Suppressor macrophage (primary cell): ENCODE measurements around the gene FRAT1.
"Not testable (repeated sequence)": the region's sequence is repeated elsewhere in the genome, so short reads cannot be mapped to it uniquely, and the experiment has no call there.

ENCODE experiments used
- DNase-seq, 4 experiments: peaks; one replicate each; pipeline ENCODE4 v3.0.0-alpha.2; 2020 to 2022

Gene FRAT1

DNA sequence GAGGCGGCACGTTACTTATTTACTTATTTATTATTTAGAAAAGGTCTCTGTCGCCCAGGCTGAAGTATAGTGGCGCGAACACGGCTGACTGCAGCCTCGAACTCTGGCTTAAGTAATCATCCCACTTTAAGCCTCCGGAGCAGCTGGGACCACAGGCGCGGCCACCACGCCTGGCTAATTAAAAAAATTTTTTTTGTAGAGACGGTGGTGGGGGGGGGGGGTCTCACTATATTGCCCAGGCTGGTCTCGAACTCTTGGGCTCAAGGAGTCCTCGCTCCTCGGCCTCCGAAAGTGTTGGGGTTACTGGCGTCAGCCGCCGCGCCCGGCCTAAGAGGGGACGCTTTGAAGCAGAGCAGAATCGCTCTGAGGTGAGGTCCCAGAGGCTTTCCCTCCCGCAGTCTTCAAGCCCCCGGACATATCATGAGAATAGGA lies 16.1 kb downstream of the FRAT1 start:
- no peak for DNase-seq

- DNase-seq = no peak
Observed at GRCh38 chr10:97336006-97336405, 16.9 kb downstream of the FRAT1 start.

- DNase-seq = no peak
Observed at GRCh38 chr10:97336446-97336845, 17.4 kb downstream of the FRAT1 start.

DNA sequence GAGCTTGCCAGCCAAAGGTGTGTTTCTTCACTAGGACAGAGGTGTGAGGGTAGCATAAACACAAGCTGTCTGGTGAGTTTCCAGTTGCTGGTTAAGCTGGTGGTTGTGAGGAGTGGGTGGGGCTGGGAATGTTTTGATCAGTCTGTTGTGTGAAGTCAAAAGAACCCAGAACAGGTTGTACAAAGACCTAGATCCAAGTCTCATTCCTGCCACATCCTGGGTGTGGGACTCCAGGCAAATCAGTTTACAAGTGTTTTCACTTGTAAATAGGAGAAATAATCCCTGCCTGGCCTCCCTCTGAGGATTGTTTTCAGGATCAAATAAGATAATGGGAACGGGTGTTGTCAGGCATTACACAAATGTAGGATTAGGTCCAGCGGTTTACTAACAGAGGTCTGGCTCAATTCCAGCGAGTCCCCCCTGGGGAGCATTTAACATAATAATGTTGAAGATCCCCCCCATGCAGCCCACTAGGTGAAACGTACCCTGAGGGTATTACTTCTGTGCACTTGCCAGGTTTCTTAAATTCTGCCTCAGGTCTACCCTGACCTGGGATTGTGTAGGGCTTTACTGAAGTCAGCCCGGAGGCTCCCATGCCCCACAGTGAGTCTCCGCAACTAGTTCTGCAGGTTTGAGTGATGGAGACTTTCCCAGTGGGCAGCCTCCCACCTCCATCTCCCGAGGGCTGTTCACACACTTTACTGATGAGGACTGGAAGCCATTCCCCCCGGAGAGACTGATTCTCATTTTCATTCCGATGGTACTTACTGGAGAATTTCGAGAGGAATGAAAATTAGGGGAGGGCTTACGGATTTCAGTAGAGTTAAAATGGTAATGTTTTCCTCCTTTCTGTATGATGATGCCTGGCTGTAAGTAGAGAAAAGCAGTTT lies 18.1 kb downstream of the FRAT1 start:
- DNase-seq = no peak

- no peak for DNase-seq
Observed at GRCh38 chr10:97338041-97338440, 19.0 kb downstream of the FRAT1 start.

DNA sequence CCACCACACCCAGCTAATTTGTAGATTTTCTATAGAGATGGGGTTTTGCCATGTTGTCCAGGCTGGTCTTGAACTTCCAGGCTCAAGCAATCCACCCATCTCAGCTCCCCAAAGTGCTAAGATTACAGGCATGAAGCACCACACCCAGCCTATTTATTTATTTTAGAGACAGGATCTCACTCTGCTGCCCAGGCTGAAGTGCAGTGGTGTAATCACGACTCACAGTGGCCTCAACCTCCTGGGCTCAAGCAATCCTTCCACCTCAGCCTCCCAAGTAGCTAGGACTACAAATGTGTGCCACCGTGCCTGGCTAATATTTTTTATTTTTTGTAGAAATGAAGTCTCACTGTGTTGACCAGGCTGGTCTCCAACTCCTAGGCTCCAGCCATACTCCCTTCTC lies 22.3 kb downstream of the FRAT1 start:
- DNase-seq = no peak

DNA sequence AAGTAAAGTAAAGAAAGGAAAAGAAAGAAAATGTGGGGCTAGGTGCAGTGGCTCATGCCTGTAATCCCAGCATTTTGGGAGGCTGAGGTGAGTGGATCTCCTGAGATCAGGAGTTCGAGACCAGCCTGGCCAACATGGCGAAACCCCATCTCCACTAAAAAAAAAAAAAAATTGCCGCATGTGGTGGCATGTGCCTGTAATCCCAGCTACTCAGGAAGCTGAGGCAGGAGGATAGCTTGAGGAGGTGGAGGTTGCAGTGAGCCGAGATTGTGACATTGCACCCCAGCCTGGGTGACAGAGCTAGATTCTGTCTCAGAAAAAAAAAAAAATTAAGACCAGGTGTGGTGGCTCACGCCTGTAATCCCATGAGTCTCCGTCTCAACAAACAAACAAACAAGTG lies 24.6 kb downstream of the FRAT1 start:
- DNase-seq = not testable (repeated sequence)

- no peak for DNase-seq
Observed at GRCh38 chr10:97347317-97347716, 28.2 kb downstream of the FRAT1 start.

GRCh38 chr10:97349752-97350513 lies 30.9 kb downstream of the FRAT1 start:
- no peak for DNase-seq

DNA sequence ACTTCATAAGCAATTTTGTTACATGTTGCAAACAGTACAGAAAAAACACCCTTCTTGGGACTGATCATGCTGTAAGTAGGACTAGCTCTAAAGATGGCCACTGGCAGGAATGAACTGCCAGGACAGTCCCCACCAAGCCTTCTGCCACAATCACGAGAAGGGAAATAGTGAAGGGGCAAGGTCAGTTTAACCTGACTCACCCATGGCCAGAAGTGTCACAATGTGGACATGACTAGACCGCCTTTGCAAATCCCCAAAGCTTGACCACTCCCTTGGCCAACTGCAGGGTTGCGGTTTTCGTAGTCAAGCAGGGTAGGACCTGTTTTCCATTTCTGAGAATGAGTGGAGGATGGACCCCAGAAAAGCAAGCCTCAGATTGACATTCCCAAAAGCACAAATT lies 34.9 kb downstream of the FRAT1 start:
- peak; percentile 86 to 96 (median 86) for DNase-seq

DNA sequence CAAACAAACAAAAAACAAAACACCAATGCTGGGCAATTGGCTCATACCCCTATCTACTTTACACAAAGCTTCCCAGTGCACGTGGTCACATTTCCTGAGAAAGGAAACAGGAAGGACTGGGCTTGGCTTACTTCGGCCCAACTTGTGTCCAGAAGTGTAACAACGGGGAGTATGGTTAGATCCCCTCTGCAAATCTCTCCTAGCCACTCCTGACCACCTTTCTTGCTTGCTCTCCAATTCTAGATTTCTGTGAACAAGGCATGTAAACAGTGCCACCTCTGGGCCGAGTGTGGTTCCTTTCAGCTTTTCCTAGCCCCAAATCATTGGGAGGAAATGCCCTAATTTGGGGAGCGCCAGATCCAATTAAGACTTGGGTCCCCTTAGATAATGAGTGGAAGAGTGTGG lies 36.5 kb downstream of the FRAT1 start:
- DNase-seq = peak; percentile 40 to 73 (median 64)

- DNase-seq = peak in 3 of 4 experiments; percentile 36 to 42 (median 36)
Observed at GRCh38 chr10:97356318-97356914, 37.3 kb downstream of the FRAT1 start.

DNA sequence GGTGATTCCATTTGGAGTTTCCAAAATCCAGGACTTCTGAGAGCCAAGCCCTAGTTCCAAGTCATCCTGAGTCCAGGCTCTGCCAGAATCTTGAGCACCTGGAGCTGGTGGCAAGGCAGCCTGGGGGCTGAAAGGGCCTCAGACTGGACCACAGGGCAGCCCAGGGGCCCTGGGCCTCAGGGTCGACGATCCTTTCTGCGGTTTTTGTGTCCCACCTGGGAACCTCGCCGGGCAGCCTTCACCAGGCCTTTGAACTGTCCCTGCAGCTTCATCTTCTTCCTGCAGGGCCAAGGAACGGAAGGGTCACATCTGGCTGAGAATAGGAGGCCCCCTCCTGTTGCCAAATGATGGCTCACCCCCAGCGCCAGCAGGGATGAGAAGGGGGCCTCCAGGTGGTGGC lies 37.8 kb downstream of the FRAT1 start:
- DNase-seq = no peak

DNA sequence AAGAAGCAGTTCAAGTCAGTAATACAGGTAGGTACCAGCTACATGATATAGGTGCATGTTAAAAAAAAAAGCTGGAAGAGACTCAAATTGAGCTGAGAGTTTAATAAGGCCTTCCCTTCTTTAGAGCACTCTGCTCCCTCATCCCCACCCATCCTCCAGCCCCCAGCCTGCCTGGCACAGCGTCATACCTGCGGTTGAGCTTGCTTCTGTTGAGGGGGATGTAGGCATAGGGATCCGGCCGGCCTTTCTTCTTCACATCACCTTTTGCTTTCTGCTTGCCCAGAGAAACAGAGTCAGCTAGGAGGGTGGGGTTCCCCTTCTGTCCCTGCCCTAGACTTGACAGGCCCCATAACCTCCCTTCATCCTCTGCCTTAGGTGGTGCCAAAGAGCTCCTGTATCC lies 39.3 kb downstream of the FRAT1 start:
- no peak for DNase-seq

DNA sequence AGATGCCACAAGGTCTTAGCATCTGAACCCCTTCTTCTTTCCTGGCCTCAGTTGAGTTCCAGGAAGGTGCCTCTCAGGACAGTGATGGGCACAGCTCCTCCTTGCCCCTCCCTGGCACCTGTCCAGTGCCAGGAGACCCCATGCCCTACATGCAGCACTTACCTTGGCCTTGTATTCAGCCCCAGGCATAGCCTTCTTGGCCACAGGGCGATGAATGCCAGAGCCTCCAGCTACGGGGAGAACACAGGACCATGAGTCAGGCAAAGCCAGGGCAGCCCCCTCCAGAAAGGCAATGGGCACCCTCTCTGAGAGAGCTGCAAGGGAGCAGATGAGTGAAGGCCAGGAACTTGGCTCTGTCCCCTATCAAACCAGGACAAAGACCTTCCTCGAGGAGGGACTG lies 39.7 kb downstream of the FRAT1 start:
- DNase-seq = no peak

DNA sequence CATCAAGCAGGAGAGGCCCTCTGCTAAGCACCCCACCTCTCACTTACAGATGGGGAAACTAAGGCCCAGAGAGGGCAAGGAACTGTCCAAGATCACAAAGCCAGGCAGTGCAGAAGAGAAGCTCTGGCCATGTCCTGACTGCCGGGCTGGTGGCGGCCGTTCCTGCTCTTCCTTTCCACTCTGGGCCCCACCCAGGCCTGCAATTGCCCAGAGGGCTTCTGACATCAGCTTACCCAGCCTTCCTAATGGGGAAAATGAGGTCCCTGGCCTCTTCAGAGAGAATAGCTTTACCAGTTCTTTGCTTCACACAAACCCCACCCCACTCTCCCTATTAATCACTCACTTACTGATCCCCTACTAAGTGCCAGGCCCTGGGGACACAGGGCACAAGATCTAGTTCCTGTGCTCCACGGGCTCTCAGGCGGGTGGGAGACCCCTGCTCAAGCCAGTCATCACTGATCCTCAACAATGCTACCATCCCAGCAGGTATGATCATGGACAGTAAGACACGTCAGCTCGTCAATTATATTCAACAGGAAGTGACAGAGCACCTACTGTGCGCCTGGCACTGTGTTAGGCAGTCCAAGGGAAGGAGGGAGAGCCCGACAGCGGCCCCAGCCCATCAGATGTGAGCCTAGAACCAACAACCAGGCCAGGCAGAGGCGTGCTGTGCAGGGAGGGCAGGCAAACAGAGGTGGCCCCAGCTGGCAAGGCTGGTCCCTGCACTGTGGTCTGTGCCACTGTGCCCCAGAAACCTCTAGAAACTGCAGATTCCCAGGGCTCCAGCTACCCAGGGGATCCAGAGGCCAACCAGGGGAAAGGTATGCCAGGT lies 41.9 kb downstream of the FRAT1 start:
- no peak for DNase-seq

DNA sequence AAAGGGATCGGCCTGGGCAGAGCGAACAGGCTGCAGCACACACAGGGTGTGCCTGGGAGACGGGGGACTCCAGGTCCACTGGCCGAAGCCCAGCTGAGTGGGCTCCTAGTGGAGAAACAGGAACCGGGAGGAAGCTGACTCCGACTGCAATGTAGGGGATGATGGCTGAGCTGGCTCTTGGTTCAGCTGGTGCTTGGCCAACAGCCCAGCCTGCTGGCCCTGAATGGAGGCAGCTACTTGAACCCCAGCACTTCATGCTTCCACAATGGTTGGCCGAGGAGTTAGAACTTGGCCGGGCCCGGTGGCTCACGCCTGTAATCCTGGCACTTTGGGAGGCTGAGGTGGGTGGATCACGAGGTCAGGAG lies 42.4 kb downstream of the FRAT1 start:
- DNase-seq = peak in 3 of 4 experiments; percentile 38 to 53 (median 46)

- DNase-seq = no peak
Observed at GRCh38 chr10:97362310-97363033, 43.4 kb downstream of the FRAT1 start.

GRCh38 chr10:97363071-97363470 lies 44.0 kb downstream of the FRAT1 start:
- DNase-seq = no peak

GRCh38 chr10:97365761-97366351 lies 46.8 kb downstream of the FRAT1 start:
- DNase-seq = peak; percentile 61 to 97 (median 84)

GRCh38 chr10:97366572-97366971 lies 47.5 kb downstream of the FRAT1 start:
- DNase-seq = no peak
